Endothelial cell of umbilical vein (primary cell): Measurements from ENCODE around the gene ITGAE. TPM values are rescaled to one million over a fixed set of nuclear protein-coding genes. Genes with fewer than 3 reads are reported as not detected.

ENCODE experiments used
- BruUV-seq: library from RNA; stranded (reverse); fragments of 400-500 nt; replicated peaks from 2 replicates; lab custom pipeline; 2021; lab: Mats Ljungman, UMichigan
- CTCF ChIA-PET: fragments of 300-600, 350-600 bp; sonication (Branson Sonifier 250); formaldehyde crosslinking; loops from one replicate; lab custom pipeline; 2021; ENCODE audit warnings: antibody characterized with exemption, inconsistent platforms; lab: Charles Lee
- POLR2A ChIA-PET: fragments of 300-600, 350-600 bp; sonication (Branson Sonifier 250); formaldehyde crosslinking; loops from one replicate; lab custom pipeline; 2021; ENCODE audit warnings: antibody characterized with exemption, inconsistent platforms; lab: Charles Lee
- DNase-seq: peaks from one replicate; pipeline ENCODE4 v3.0.0-alpha.2; 2011; ENCODE audit warnings: low read depth, low spot score
- FAIRE-seq: peaks from 2 replicates; lab custom pipeline; 2011; peaks lifted over from hg19 to GRCh38; lab: Jason Lieb, UNC
- H2AFZ ChIP-seq: 2 replicates; pipeline ENCODE4 v1.6.0; 2012; ENCODE audit warnings: low read depth, low read length, control low read depth, inconsistent platforms
- H3K27ac ChIP-seq: 2 replicates; pipeline ENCODE4 v1.5.1; 2011; ENCODE audit warnings: low read depth, mild to moderate bottlenecking, control low read depth, low read length, moderate library complexity; ENCODE audit not compliant: insufficient read depth
- H3K27me3 ChIP-seq, 2 experiments: 2 replicates each; pipeline versions ENCODE4 v1.6.0 to v1.6.1; 2011; ENCODE audit warnings: low read length in 2 of 2, mixed read lengths in 1 of 2; ENCODE audit not compliant: control insufficient read depth in 2 of 2, insufficient read depth in 2 of 2
- H3K36me3 ChIP-seq, 2 experiments: 2 replicates in 1 of 2; 3 replicates in 1 of 2; pipeline ENCODE4 v1.5.1; 2011; ENCODE audit warnings: low read length in 2 of 2, mild to moderate bottlenecking in 1 of 2, moderate library complexity in 1 of 2; ENCODE audit not compliant: control insufficient read depth in 2 of 2, insufficient read depth in 2 of 2; ENCODE audit errors: extremely low read depth in 1 of 2
- H3K4me1 ChIP-seq: 3 replicates; pipeline ENCODE4 v1.5.1; 2011; ENCODE audit warnings: mild to moderate bottlenecking, low read length; ENCODE audit not compliant: control insufficient read depth, insufficient read depth; ENCODE audit errors: extremely low read depth
- H3K4me2 ChIP-seq: 2 replicates; pipeline ENCODE4 v1.6.1; 2011; ENCODE audit warnings: low read length, control low read depth, mixed read lengths; ENCODE audit not compliant: insufficient read depth
- H3K4me3 ChIP-seq, 3 experiments: fragments of 200-600 bp in 1 of 3; sonication (generic), shearing (Covaris generic) in 1 of 3; replicated peaks in 1 of 3; 2 replicates each; pipeline ENCODE4 v1.5.1; 2011 to 2016; ENCODE audit warnings: control low read depth in 3 of 3, low read length in 3 of 3, mild to moderate bottlenecking in 2 of 3, inconsistent platforms in 1 of 3, low read depth in 1 of 3, moderate library complexity in 1 of 3; ENCODE audit not compliant: insufficient read depth in 1 of 3
- H3K79me2 ChIP-seq: 2 replicates; pipeline ENCODE4 v1.6.0; 2012; ENCODE audit warnings: low read length, inconsistent platforms; ENCODE audit not compliant: control insufficient read depth, insufficient read depth
- H3K9ac ChIP-seq: replicated peaks from 2 replicates; pipeline ENCODE3; 2011; ENCODE audit warnings: low read length, control low read depth; ENCODE audit not compliant: insufficient read depth; ENCODE audit errors: extremely low read depth
- H3K9me1 ChIP-seq: replicated peaks from 3 replicates; pipeline ENCODE4 v1.6.0; 2011; ENCODE audit warnings: mild to moderate bottlenecking, low read length; ENCODE audit not compliant: control insufficient read depth, insufficient read depth; ENCODE audit errors: extremely low read depth
- H3K9me3 ChIP-seq: replicated peaks from 2 replicates; pipeline ENCODE4 v1.5.1; 2012; ENCODE audit warnings: low read length, inconsistent platforms; ENCODE audit not compliant: control insufficient read depth, insufficient read depth
- H4K20me1 ChIP-seq: replicated peaks from 2 replicates; pipeline ENCODE3; 2011; ENCODE audit warnings: mild to moderate bottlenecking, low read length; ENCODE audit not compliant: control insufficient read depth, insufficient read depth; ENCODE audit errors: extremely low read depth
- EZH2 ChIP-seq: IDR thresholded peaks from 2 replicates; pipeline ENCODE4 v1.6.1; 2012; ENCODE audit warnings: borderline replicate concordance, low read depth, mild to moderate bottlenecking, moderate library complexity, low read length, inconsistent platforms; ENCODE audit not compliant: severe bottlenecking
- FOS ChIP-seq: IDR thresholded peaks from 2 replicates; pipeline ENCODE4 v1.6.1; 2011; ENCODE audit warnings: mild to moderate bottlenecking, low read length, moderate library complexity, borderline replicate concordance; ENCODE audit not compliant: insufficient read depth
- GATA2 ChIP-seq: IDR thresholded peaks from 2 replicates; pipeline ENCODE4 v1.7.0; 2011; ENCODE audit warnings: low read depth, mild to moderate bottlenecking, moderate library complexity, mixed read lengths, low read length; ENCODE audit not compliant: insufficient read length, insufficient read depth
- JUN ChIP-seq: IDR thresholded peaks from 2 replicates; pipeline ENCODE4 v1.6.1; 2011; ENCODE audit warnings: borderline replicate concordance, low read depth; ENCODE audit not compliant: insufficient read length, insufficient read depth
- MYC ChIP-seq: IDR thresholded peaks from one replicate; pipeline ENCODE4 v1.6.1; 2011; ENCODE audit warnings: mild to moderate bottlenecking, low read depth, low read length
- POLR2A ChIP-seq: IDR thresholded peaks from 2 replicates; pipeline ENCODE4 v1.6.1; 2012; ENCODE audit warnings: low read depth, mild to moderate bottlenecking, control low read depth, low read length
- POLR2AphosphoS5 ChIP-seq: IDR thresholded peaks from 2 replicates; pipeline ENCODE4 v1.6.1; 2012; ENCODE audit warnings: low read depth, mild to moderate bottlenecking, control low read depth, low read length, moderate library complexity; ENCODE audit not compliant: insufficient read depth
- dilution Hi-C: fragments of 300-500 bp; cut with MboI; formaldehyde crosslinking; loops from one replicate; pipeline ENCODE4 v1.15.0; 2019; ENCODE audit warnings: low sequenced_read_pairs; ENCODE audit not compliant: extremely low pct_ligation_motif_present
- intact Hi-C: fragments of 100-400 bp; cut with micrococcal nuclease; formaldehyde crosslinking; loops from one replicate; pipeline ENCODE4 v1.10.0; 2022
- polyA plus RNA-seq, 4 experiments: library from polyadenylated mRNA; depleted of rRNA in 3 of 4; stranded (reverse) in 3 of 4; unstranded in 1 of 4; fragments of >200 nt; gene quantifications; 2 replicates each; pipeline versions ENCODE4 v1.2.1 to v1.2.3, GENCODE V29; 2011 to 2012; ENCODE audit warnings: missing spikeins in 1 of 4
- total RNA-seq: library from RNA; stranded (reverse); gene quantifications from 2 replicates; pipeline ENCODE4 v1.2.3, GENCODE V29; 2021
- TF ChIP-seq, protein P1 (sequence below), 2 donors: IDR thresholded peaks; 1 replicate in 1 of 2; 2 replicates in 1 of 2; pipeline ENCODE4 v1.5.1; 2011; ENCODE audit warnings: low read length in 2 of 2, mild to moderate bottlenecking in 2 of 2, moderate library complexity in 2 of 2, control low read depth in 1 of 2, inconsistent platforms in 1 of 2, low read depth in 1 of 2; ENCODE audit not compliant: insufficient read depth in 1 of 2; ENCODE audit errors: extremely low read depth in 1 of 2
- TF ChIP-seq, protein P2 (sequence below): IDR thresholded peaks from 2 replicates; pipeline ENCODE4 v1.6.1; 2011; ENCODE audit not compliant: insufficient read depth, insufficient read length

ITGAE gene
- total and polyA plus RNA-seq, 2 donors (not counting 3 experiments of a cell fraction or from before 2014, with no cell fraction given), result 29.6 to 71.6 TPM

GRCh38 chr17:3666516-3666915 lies 134.5 kb downstream of the ITGAE start:
- CTCF ChIA-PET, result interaction anchor here (1.0 to 2.0 kb wide), 2 partner anchors 18 to 30 kb away, joined by 3 to 7 read pairs; partner anchors contain the start of genes CTNS and SHPK
- H3K27ac ChIP-seq, result no peak overlapping the region
- H3K4me1 ChIP-seq, result peaks cover 24% of the 10 kb centered on the region
- intact Hi-C loops, result loop anchor here (5.0 kb wide), 1 partner anchor 56 kb away; the partner anchor contains the start of gene HASPIN
- DNase-seq (no peak), FAIRE-seq (no peak)
- TF ChIP-seq, protein P1, sequence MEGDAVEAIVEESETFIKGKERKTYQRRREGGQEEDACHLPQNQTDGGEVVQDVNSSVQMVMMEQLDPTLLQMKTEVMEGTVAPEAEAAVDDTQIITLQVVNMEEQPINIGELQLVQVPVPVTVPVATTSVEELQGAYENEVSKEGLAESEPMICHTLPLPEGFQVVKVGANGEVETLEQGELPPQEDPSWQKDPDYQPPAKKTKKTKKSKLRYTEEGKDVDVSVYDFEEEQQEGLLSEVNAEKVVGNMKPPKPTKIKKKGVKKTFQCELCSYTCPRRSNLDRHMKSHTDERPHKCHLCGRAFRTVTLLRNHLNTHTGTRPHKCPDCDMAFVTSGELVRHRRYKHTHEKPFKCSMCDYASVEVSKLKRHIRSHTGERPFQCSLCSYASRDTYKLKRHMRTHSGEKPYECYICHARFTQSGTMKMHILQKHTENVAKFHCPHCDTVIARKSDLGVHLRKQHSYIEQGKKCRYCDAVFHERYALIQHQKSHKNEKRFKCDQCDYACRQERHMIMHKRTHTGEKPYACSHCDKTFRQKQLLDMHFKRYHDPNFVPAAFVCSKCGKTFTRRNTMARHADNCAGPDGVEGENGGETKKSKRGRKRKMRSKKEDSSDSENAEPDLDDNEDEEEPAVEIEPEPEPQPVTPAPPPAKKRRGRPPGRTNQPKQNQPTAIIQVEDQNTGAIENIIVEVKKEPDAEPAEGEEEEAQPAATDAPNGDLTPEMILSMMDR (IDR thresholded peaks at IDR 0.05; ENCODE audit: extremely low read depth in 1 of 2, insufficient read depth in 1 of 2, low read depth in 1 of 2, low read length in 2 of 2), result no peak
- TF ChIP-seq MYC (no peak), GATA2 (no peak), JUN (no peak), EZH2 (no peak), FOS (no peak), POLR2A (no peak), POLR2AphosphoS5 (no peak)
- TF ChIP-seq, protein P2, sequence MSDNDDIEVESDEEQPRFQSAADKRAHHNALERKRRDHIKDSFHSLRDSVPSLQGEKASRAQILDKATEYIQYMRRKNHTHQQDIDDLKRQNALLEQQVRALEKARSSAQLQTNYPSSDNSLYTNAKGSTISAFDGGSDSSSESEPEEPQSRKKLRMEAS, result no peak
- no peaks in the 10 kb centered on the region for H3K27me3 ChIP-seq
- H3K9me1 ChIP-seq, result no peaks in the 10 kb centered on the region
- peaks cover 3% of the 10 kb centered on the region for H4K20me1 ChIP-seq
- H3K36me3 ChIP-seq, result peaks cover 5 to 25% of the 10 kb centered on the region in 2 experiments
- no peaks in the 10 kb centered on the region for H3K9me3 ChIP-seq
- H2AFZ ChIP-seq, result no peak overlapping the region
- H3K79me2 ChIP-seq, result peaks cover 47% of the 10 kb centered on the region
- no peak overlapping the region for H3K9ac ChIP-seq
- BruUV-seq, result no TSS peak
- POLR2A ChIA-PET, result interaction anchor here (1.9 to 3.1 kb wide), 3 partner anchors 8 to 57 kb away, joined by 10 to 18 read pairs (median 17); partner anchors contain the start of genes CTNS, HASPIN and SHPK
- no peak overlapping the region for H3K4me2 ChIP-seq
- no peak overlapping the region for H3K4me3 ChIP-seq
- dilution Hi-C loops, result no loop called here
